ENCODE results near the gene VARS2.

The VARS2 gene

GRCh38 chr6:30884521-30885480, 29.2 kb upstream of the VARS2 start:
- DNase-seq: peak; percentile 44

- DNase-seq: no peak
These were observed 28.5 kb upstream of the VARS2 start for GRCh38 chr6:30885481-30885998.

GRCh38 chr6:30885999-30886896, 27.8 kb upstream of the VARS2 start:
- DNase-seq: no peak

GRCh38 chr6:30886897-30887255, 27.2 kb upstream of the VARS2 start:
- no peak for DNase-seq

- DNase-seq: no peak
These were observed 25.9 kb upstream of the VARS2 start for GRCh38 chr6:30887901-30888815.

GRCh38 chr6:30888816-30889495, 25.1 kb upstream of the VARS2 start:
- DNase-seq: no peak

GRCh38 chr6:30889496-30889885, 24.5 kb upstream of the VARS2 start:
- DNase-seq: no peak

GRCh38 chr6:30889921-30890645, 24.0 kb upstream of the VARS2 start:
- DNase-seq: no peak

- no peak for DNase-seq
These were observed 23.2 kb upstream of the VARS2 start for GRCh38 chr6:30890646-30891449.

- DNase-seq: no peak
These were observed 22.7 kb upstream of the VARS2 start for GRCh38 chr6:30891450-30891723.

- no peak for DNase-seq
These were observed 22.1 kb upstream of the VARS2 start for GRCh38 chr6:30891816-30892538.

- DNase-seq: no peak
These were observed 20.9 kb upstream of the VARS2 start for GRCh38 chr6:30893001-30893591.

GRCh38 chr6:30893666-30894065, 20.4 kb upstream of the VARS2 start:
- no peak for DNase-seq

GRCh38 chr6:30894381-30894780, 19.7 kb upstream of the VARS2 start:
- no peak for DNase-seq

- DNase-seq: no peak
These were observed 19.1 kb upstream of the VARS2 start for GRCh38 chr6:30894935-30895334.

- no peak for DNase-seq
These were observed 18.7 kb upstream of the VARS2 start for GRCh38 chr6:30895343-30895742.

- no peak for DNase-seq
These were observed 17.5 kb upstream of the VARS2 start for GRCh38 chr6:30896541-30896940.

GRCh38 chr6:30897882-30898281, 16.2 kb upstream of the VARS2 start:
- no peak for DNase-seq

- no peak for DNase-seq
These were observed 15.2 kb upstream of the VARS2 start for GRCh38 chr6:30898750-30899360.
